Gastrocnemius medialis (tissue), 4 donors: Measurements from ENCODE around the gene SSX2IP.

Experiments
- CTCF ChIP-seq, 5 experiments: fragments of 450-650 bp in 3 of 5; fragments of 200-600 bp in 2 of 5; sonication (generic) in 2 of 5; IDR thresholded peaks in 4 of 5; conservative IDR thresholded peaks in 1 of 5; 1 replicate in 4 of 5; 2 replicates in 1 of 5; pipeline ENCODE4 v1.5.1; 2016 to 2019; ENCODE audit warnings: antibody characterized with exemption in 5 of 5, mild to moderate bottlenecking in 3 of 5, moderate library complexity in 3 of 5
- POLR2A ChIP-seq, 2 donors: fragments of 450-650 bp; IDR thresholded peaks; one replicate each; pipeline ENCODE4 v1.6.1; 2017; ENCODE audit warnings: antibody characterized with exemption in 2 of 2, mild to moderate bottlenecking in 2 of 2, moderate library complexity in 2 of 2

DNA sequence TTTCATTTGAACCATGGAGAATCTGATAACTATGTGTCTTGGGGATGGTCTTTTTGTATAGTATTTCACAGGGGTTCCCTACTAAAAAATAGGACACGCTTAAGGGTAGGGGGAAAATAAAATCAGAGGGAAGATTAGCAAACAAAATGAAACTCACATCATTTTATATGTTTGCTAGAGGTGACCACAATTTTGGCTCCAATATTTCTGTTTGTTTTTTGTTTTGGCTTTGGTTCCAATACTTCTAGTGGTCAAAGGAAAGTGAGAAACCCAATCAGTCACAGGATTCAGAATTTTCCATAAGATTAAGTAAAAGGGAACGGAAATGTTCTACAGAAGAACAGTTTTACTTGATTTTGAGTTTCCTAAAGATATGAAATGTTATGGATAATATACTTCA is 42.3 kb upstream of the SSX2IP start:
- TF ChIP-seq CTCF (IDR thresholded peaks at IDR 0.05 in 4 of 5, conservative IDR thresholded peaks at IDR 0.05 in 1 of 5) (no peak), POLR2A (IDR thresholded peaks at IDR 0.05) (no peak)
